Subcutaneous adipose tissue (tissue), 4 donors: ENCODE results near the gene ADAMTSL1. TPM values are rescaled to one million over a fixed set of nuclear protein-coding genes. Genes with fewer than 3 reads are reported as not detected.

Source experiments
- CTCF ChIP-seq: fragments of 450-650 bp; IDR thresholded peaks from one replicate; pipeline ENCODE4 v1.5.1; 2016; ENCODE audit warnings: low read depth, mild to moderate bottlenecking, control low read depth, antibody characterized with exemption, moderate library complexity
- total RNA-seq, 4 donors: library from RNA; depleted of rRNA; stranded (reverse); fragments of >200 nt; gene quantifications; one replicate each; pipeline ENCODE4 v1.1.0, GENCODE V29; 2016

The ADAMTSL1 gene
- total RNA-seq, 4 donors from 2014 or later: 0.49 to 16.4 (median 10.5) TPM

DNA sequence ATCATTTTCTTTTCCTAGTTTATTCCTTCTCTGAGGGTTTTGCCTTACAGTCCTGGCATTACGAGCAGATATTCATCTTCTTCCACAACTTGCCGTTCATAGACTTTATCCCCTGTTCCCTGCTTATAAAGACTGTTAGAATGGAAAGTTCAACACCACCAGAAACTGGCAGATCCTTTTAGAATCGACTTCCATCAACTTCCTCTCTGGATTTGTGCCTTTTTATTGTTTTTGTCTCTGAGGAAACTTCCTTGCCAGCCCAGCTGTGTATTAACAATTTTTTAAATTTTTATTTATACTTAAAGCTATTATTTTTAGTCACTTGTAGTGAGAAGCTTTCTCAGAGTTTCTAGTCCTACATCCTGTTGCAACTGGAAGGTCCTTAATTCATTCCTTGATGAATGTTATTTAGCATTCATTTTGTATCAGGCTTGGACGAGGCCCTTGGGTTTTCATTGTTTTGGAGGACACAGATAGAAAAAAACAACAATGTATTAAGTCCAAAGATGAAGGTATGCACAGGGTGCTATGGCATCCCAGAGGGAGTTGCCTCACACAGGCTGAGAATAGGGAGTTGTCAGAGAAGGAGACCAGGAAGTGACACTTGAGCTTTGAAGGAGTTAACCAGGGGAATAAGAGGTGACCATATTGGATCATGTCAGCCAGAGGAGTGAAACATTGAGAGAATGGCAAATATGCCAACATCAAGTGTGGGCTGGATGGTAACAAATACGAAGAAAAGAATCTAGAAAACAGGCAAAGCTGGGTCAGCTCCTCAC lies 81.3 kb downstream of the ADAMTSL1 start:
- no peak for TF ChIP-seq CTCF

DNA sequence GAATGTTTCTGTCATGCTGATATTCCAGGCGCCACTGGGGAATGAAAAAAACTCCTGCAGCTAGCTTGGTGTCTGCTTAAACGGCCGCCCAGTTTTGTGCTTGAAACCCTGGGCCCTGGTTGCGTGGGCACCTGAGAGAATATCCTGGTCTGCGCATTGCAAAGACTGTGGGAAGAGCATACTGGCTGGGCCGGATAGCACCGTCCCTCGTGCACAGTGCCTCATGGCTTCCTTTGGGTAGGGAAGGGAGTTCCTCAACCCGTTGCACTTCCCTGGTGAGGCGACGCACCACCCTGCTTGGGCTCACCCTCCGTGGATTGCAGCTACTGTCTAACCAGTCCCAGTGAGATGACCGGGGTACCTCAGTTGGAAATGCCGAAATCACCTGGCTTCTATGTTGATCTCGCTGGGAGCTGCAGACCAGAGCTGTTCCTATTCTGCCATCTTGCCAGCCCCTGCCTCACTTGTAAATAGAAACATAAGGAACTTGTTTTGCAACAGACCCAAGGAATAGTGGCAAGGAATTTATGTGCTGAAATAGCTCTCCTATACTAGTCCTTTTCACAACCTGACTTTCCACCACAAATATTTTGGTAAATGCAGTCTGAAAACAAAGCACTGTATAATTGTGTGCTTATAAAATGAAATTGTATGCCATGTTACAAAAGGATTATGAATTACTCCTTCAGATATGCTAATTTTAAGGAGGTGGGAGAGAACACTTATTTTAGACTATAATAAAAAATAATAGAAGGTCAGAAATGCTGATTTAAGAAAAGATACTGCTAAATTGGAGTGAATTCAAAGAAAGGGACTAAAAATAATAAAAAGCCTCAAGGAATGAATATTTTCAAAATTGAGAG lies 90.3 kb downstream of the ADAMTSL1 start:
- no peak for TF ChIP-seq CTCF

DNA sequence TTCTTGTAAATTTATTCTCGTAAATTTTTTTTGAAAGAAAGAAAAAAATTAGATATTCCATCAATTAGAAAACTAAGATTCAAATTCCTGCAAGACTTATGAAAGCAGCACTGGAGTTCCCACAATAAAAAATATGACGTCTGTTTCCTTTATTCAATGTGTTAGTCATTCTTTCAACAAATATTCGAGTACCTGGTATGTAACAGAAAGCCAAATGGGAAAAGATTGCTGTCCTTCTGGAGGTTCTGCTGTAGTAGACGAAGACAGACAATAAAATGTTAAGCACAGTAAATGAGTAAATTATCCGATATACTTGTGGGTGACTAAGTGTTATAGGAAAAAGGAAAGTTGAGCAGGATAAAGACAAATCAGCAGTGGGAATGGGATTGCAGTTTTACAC lies 92.2 kb downstream of the ADAMTSL1 start:
- no peak for TF ChIP-seq CTCF

- TF ChIP-seq CTCF: no peak
These were observed 95.0 kb downstream of the ADAMTSL1 start for GRCh38 chr9:18568973-18569372.

- TF ChIP-seq CTCF: no peak
These were observed 96.1 kb downstream of the ADAMTSL1 start for GRCh38 chr9:18569941-18570630.

DNA sequence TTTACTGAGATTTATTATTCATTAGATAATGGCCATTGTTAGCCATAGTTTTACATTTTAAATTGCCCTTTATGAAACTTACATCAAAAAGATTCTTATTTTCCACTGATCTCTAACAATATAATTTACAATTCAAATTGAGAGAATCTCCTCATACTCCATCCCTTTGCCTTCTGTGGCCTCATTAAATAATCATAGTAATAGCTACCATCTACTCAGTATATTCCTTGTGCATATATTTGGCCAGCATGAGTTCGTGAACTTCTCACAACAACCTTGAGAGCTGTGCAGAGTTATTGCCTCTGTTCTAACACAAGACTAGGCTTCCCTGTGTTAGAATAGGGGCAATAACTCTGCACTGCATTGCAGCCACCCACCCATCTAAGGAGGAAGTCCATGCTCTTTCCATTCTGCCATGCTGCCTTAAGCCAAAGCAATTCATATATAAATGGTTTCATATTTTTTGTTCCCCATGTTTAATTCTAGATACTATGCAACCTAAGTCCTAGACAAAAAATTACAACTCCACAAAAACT lies 99.1 kb downstream of the ADAMTSL1 start:
- TF ChIP-seq CTCF: no peak
